ENCODE data around the gene LTA4H. TPM values are rescaled to one million over a fixed set of nuclear protein-coding genes. Genes with fewer than 3 reads are reported as not detected.

Gene LTA4H
- total RNA-seq, 2 donors from 2014 or later = 112 to 141 TPM

DNA sequence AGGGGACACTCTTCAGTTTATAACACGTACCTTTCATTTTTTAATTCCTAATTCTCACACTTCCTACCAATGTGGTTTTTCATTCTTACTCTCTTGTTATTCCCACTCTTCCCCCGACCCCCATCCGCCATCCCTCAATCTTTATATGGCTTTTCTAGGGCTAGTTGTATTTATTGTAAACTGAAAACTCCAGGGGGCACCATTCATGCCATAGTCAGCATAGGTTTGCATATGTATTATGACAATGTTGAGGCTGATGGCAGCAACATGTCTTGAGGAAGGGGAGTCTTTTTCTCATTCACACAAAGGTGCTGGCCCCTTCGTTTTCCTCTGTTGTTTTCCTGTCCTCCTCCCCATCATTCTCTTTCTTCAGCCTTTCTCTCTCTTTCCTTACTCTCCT lies 27.7 kb upstream of the LTA4H start:
- H3K4me3 Mint-ChIP-seq = no peak overlapping the region
- H3K36me3 Mint-ChIP-seq (ENCODE audit: low read depth) = no peaks in the 10 kb centered on the region
- Histone ChIP-seq H3K9me3 (ENCODE audit: control insufficient read depth, low read length) (no peaks in the 10 kb centered on the region), H3K27me3 (ENCODE audit: control insufficient read depth, insufficient read depth, low read length, poor library complexity, severe bottlenecking) (no peaks in the 10 kb centered on the region), H3K4me1 (ENCODE audit: control insufficient read depth, insufficient read depth, low read length) (no peaks in the 10 kb centered on the region), H3K9ac (ENCODE audit: extremely low read depth, low read length, poor library complexity, severe bottlenecking) (no peak overlapping the region), H3K27ac (ENCODE audit: low read depth, low read length) (no peak overlapping the region), H3K4me3 (ENCODE audit: low read length) (no peak overlapping the region), H3K36me3 (ENCODE audit: control insufficient read depth, insufficient read depth, low read length) (no peaks in the 10 kb centered on the region)
- H3K9me3 Mint-ChIP-seq = no peaks in the 10 kb centered on the region
- no peaks in the 10 kb centered on the region for H3K27me3 Mint-ChIP-seq (ENCODE audit: insufficient read depth)
- WGBS, 2 experiments (ENCODE audit: insufficient coverage in 1 of 2, insufficient read length in 1 of 2) = 74% methylated on average over 4 of the region's 4 CpGs; no CpG with 5 or more reads in 1 of the 2 experiments
- TF ChIP-seq, protein P1, sequence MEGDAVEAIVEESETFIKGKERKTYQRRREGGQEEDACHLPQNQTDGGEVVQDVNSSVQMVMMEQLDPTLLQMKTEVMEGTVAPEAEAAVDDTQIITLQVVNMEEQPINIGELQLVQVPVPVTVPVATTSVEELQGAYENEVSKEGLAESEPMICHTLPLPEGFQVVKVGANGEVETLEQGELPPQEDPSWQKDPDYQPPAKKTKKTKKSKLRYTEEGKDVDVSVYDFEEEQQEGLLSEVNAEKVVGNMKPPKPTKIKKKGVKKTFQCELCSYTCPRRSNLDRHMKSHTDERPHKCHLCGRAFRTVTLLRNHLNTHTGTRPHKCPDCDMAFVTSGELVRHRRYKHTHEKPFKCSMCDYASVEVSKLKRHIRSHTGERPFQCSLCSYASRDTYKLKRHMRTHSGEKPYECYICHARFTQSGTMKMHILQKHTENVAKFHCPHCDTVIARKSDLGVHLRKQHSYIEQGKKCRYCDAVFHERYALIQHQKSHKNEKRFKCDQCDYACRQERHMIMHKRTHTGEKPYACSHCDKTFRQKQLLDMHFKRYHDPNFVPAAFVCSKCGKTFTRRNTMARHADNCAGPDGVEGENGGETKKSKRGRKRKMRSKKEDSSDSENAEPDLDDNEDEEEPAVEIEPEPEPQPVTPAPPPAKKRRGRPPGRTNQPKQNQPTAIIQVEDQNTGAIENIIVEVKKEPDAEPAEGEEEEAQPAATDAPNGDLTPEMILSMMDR (conservative IDR thresholded peaks at IDR 0.05) = no peak
- H3K27ac Mint-ChIP-seq = no peak overlapping the region
- no peak for DNase-seq
- H3K4me1 Mint-ChIP-seq = no peaks in the 10 kb centered on the region

DNA sequence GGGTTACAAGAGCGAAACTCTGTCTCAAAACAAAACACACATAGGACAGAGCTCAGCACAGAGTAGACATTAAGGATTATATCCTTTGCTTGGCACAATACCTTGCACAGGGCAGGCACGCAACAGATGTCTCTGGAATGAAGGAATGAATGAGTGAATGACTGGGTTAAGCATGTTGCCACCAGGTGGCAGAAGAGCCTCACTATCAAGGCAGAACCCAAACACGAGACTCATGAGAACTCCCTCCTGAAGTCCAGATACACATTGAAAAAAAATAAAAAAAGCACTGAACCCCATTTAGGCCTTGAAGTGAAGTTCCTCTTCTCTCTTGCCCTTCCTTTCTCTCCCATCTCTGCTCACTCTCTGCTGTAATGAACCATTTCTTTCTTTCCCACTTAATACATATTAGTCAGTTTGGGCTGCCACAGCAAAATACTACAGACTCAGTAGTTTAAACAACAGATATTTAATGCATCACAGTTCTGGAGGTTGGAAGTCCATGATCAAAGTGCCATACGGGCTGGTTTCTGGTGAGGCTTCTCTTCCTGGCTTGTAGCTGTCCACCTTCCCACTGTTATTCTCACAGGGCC lies 26.6 kb upstream of the LTA4H start:
- TF ChIP-seq, protein P1 (conservative IDR thresholded peaks at IDR 0.05) = peak; percentile 93
- 70 to 86% methylated on average over 1 to 4 of the region's 4 CpGs for WGBS, 2 experiments (ENCODE audit: insufficient coverage in 1 of 2, insufficient read length in 1 of 2)
- H3K4me1 Mint-ChIP-seq = no peaks in the 10 kb centered on the region
- peak; percentile 94 for DNase-seq
- H3K36me3 Mint-ChIP-seq (ENCODE audit: low read depth) = no peaks in the 10 kb centered on the region
- H3K9ac ChIP-seq (ENCODE audit: extremely low read depth, low read length, poor library complexity, severe bottlenecking) = no peak overlapping the region
- H3K27ac ChIP-seq (ENCODE audit: low read depth, low read length) = no peak overlapping the region
- H3K27me3 ChIP-seq (ENCODE audit: control insufficient read depth, insufficient read depth, low read length, poor library complexity, severe bottlenecking) = no peaks in the 10 kb centered on the region
- H3K4me1 ChIP-seq (ENCODE audit: control insufficient read depth, insufficient read depth, low read length) = no peaks in the 10 kb centered on the region
- H3K4me3 ChIP-seq (ENCODE audit: low read length) = no peak overlapping the region
- H3K9me3 ChIP-seq (ENCODE audit: control insufficient read depth, low read length) = peaks cover 4% of the 10 kb centered on the region
- H3K27me3 Mint-ChIP-seq (ENCODE audit: insufficient read depth) = no peaks in the 10 kb centered on the region
- H3K4me3 Mint-ChIP-seq = no peak overlapping the region
- no peaks in the 10 kb centered on the region for H3K36me3 ChIP-seq (ENCODE audit: control insufficient read depth, insufficient read depth, low read length)
- H3K9me3 Mint-ChIP-seq = peaks cover 3% of the 10 kb centered on the region
- H3K27ac Mint-ChIP-seq = no peak overlapping the region

DNA sequence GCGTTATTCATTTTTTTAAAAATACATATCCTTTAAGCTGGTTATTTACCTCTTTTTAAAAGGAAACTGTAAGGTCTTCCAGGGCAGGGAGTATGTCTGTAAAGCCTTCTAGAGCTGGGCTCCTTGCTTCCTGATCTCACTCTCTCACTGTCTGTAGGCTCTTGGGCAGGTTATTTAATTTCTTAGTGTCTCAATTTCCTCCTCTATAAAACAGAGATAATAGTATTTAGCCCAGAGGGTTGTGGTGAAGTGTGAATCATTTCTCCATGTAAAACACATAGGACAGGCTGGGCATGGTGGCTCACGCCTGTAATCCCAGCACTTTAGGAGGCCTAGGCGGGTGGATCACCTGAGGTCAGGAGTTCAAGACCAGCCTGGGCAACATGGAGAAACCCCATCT lies 25.9 kb upstream of the LTA4H start:
- H3K4me1 ChIP-seq (ENCODE audit: control insufficient read depth, insufficient read depth, low read length) = no peaks in the 10 kb centered on the region
- no peak overlapping the region for H3K4me3 ChIP-seq (ENCODE audit: low read length)
- no peak overlapping the region for H3K27ac ChIP-seq (ENCODE audit: low read depth, low read length)
- H3K27ac Mint-ChIP-seq = no peak overlapping the region
- no peaks in the 10 kb centered on the region for H3K27me3 ChIP-seq (ENCODE audit: control insufficient read depth, insufficient read depth, low read length, poor library complexity, severe bottlenecking)
- no peaks in the 10 kb centered on the region for H3K36me3 ChIP-seq (ENCODE audit: control insufficient read depth, insufficient read depth, low read length)
- H3K9me3 ChIP-seq (ENCODE audit: control insufficient read depth, low read length) = peaks cover 10% of the 10 kb centered on the region
- no peak overlapping the region for H3K9ac ChIP-seq (ENCODE audit: extremely low read depth, low read length, poor library complexity, severe bottlenecking)
- H3K4me3 Mint-ChIP-seq = no peak overlapping the region
- peaks cover 3% of the 10 kb centered on the region for H3K9me3 Mint-ChIP-seq
- H3K4me1 Mint-ChIP-seq = no peaks in the 10 kb centered on the region
- DNase-seq = no peak
- TF ChIP-seq, protein P1 (conservative IDR thresholded peaks at IDR 0.05) = no peak
- H3K36me3 Mint-ChIP-seq (ENCODE audit: low read depth) = no peaks in the 10 kb centered on the region
- H3K27me3 Mint-ChIP-seq (ENCODE audit: insufficient read depth) = no peaks in the 10 kb centered on the region
- 89 to 96% methylated on average over 2 to 3 of the region's 3 CpGs for WGBS, 2 experiments (ENCODE audit: insufficient coverage in 1 of 2, insufficient read length in 1 of 2)
